Loucy (cell line): ENCODE data around the gene EPHB1.

ENCODE experiments used
- H2AFZ ChIP-seq: fragments of 200-600 bp; sonication (generic); 2 replicates; pipeline ENCODE4 v1.6.0; 2016; ENCODE audit warnings: antibody characterized with exemption, mild to moderate bottlenecking, low read length, moderate library complexity
- H3F3A ChIP-seq: fragments of 200-600 bp; 2 replicates; pipeline ENCODE4 v1.6.0; 2016; ENCODE audit warnings: antibody characterized with exemption, low read depth, mild to moderate bottlenecking
- H3K27me3 ChIP-seq: fragments of 200-600 bp; sonication (generic); 2 replicates; pipeline ENCODE4 v1.6.1; 2014; ENCODE audit warnings: low read length, mild to moderate bottlenecking; ENCODE audit not compliant: insufficient read depth, poor library complexity, severe bottlenecking
- H3K36me3 ChIP-seq: fragments of 200-600 bp; sonication (generic); 2 replicates; pipeline ENCODE4 v1.6.1; 2016; ENCODE audit warnings: low read length; ENCODE audit not compliant: insufficient read depth
- H3K4me1 ChIP-seq: fragments of 200-600 bp; sonication (generic); 2 replicates; pipeline ENCODE4 v1.5.1; 2014; ENCODE audit warnings: low read length, mild to moderate bottlenecking; ENCODE audit not compliant: insufficient read depth, poor library complexity, severe bottlenecking
- H3K4me2 ChIP-seq: fragments of 200-600 bp; sonication (generic); 2 replicates; pipeline ENCODE4 v1.6.0; 2014; ENCODE audit warnings: antibody characterized with exemption, low read length, low read depth, mild to moderate bottlenecking; ENCODE audit not compliant: poor library complexity, severe bottlenecking
- H3K4me3 ChIP-seq: fragments of 200-600 bp; sonication (generic); 2 replicates; pipeline ENCODE4 v1.5.1; 2014; ENCODE audit warnings: low read length, mild to moderate bottlenecking, mixed read lengths; ENCODE audit not compliant: poor library complexity, severe bottlenecking
- H3K79me2 ChIP-seq: fragments of 200-600 bp; sonication (generic); 2 replicates; pipeline ENCODE4 v1.6.1; 2014; ENCODE audit warnings: low read length; ENCODE audit not compliant: insufficient read depth
- H3K9ac ChIP-seq: fragments of 200-600 bp; sonication (generic); 2 replicates; pipeline ENCODE4 v1.6.0; 2014; ENCODE audit warnings: mild to moderate bottlenecking, low read depth, low read length, moderate library complexity; ENCODE audit not compliant: poor library complexity, severe bottlenecking
- H3K9me2 ChIP-seq: fragments of 200-600 bp; sonication (generic); replicated peaks from 2 replicates; pipeline ENCODE4 v1.6.1; 2016; ENCODE audit warnings: low read depth, low read length, mixed read lengths
- H3K9me3 ChIP-seq: fragments of 200-600 bp; sonication (generic); 2 replicates; pipeline ENCODE4 v1.6.1; 2014; ENCODE audit warnings: mild to moderate bottlenecking, antibody characterized with exemption, low read length, low read depth; ENCODE audit not compliant: insufficient read depth
- H4K20me1 ChIP-seq: fragments of 200-600 bp; sonication (generic); 2 replicates; pipeline ENCODE4 v1.6.0; 2014; ENCODE audit warnings: antibody characterized with exemption, low read length, mild to moderate bottlenecking; ENCODE audit not compliant: insufficient read depth, poor library complexity, severe bottlenecking
- EZH2phosphoT487 ChIP-seq: fragments of 200-600 bp; IDR thresholded peaks from 2 replicates; pipeline ENCODE4 v1.6.1; 2018; ENCODE audit warnings: antibody characterized with exemption, mild to moderate bottlenecking, moderate library complexity, borderline replicate concordance
- TF ChIP-seq, protein P1 (sequence below): fragments of 200-600 bp; sonication (generic); conservative IDR thresholded peaks from 2 replicates; pipeline ENCODE4 v1.5.1; 2014; ENCODE audit warnings: mild to moderate bottlenecking, antibody characterized with exemption, low read length

Gene EPHB1

DNA sequence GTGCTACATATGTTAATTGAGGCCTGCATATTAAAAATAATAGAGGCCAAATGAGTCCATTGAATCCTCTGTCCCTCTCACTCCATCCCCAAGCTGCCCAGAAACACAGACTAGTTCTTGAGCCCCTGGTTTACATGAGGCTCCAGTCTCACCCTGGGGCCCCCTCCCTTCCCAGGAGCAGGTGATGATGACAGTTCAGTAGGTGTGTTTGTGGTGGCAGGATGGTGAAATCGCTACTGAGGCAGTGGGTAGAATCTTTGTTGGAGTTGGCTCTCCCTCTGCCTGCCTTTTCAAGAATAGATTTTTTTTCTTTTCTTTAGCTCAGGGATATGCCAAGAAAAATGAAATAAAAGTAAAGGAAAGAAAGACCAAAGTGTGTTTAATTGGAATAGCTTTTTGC is 288.7 kb downstream of the EPHB1 start:
- Histone ChIP-seq H3K4me3 (no peak overlapping the region), H4K20me1 (no peaks in the 10 kb centered on the region), H2AFZ (no peak overlapping the region), H3K79me2 (no peaks in the 10 kb centered on the region), H3K9ac (no peak overlapping the region), H3K27me3 (no peaks in the 10 kb centered on the region), H3K4me1 (no peaks in the 10 kb centered on the region), H3K36me3 (no peaks in the 10 kb centered on the region), H3F3A (no peaks in the 10 kb centered on the region), H3K9me2 (no peaks in the 10 kb centered on the region), H3K9me3 (no peaks in the 10 kb centered on the region), H3K4me2 (no peak overlapping the region)
- TF ChIP-seq, protein P1, sequence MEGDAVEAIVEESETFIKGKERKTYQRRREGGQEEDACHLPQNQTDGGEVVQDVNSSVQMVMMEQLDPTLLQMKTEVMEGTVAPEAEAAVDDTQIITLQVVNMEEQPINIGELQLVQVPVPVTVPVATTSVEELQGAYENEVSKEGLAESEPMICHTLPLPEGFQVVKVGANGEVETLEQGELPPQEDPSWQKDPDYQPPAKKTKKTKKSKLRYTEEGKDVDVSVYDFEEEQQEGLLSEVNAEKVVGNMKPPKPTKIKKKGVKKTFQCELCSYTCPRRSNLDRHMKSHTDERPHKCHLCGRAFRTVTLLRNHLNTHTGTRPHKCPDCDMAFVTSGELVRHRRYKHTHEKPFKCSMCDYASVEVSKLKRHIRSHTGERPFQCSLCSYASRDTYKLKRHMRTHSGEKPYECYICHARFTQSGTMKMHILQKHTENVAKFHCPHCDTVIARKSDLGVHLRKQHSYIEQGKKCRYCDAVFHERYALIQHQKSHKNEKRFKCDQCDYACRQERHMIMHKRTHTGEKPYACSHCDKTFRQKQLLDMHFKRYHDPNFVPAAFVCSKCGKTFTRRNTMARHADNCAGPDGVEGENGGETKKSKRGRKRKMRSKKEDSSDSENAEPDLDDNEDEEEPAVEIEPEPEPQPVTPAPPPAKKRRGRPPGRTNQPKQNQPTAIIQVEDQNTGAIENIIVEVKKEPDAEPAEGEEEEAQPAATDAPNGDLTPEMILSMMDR: no peak
- no peak for TF ChIP-seq EZH2phosphoT487

DNA sequence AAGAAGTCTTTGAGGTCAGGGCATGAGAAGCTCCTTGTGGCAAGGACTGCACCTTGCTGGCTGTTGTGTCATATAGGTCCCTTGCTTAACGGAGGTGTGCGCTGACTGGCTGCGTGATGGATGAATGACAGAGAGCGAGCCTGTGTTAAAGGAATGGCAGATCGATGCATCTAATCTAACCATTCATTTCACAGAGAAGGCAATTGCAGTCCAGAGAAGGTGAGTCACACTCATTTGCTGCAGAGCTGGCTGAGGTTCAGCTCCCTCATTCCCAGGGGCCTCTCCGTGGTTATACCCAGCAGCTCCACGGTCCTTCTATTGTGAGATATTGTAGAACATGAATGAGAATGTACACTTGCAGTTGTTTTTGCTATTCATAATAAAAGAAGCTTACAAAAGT is 289.3 kb downstream of the EPHB1 start:
- Histone ChIP-seq H3K9me2 (no peaks in the 10 kb centered on the region), H3K4me3 (no peak overlapping the region), H3K9ac (no peak overlapping the region), H3K4me1 (no peaks in the 10 kb centered on the region), H3K27me3 (no peaks in the 10 kb centered on the region), H3K36me3 (no peaks in the 10 kb centered on the region), H4K20me1 (no peaks in the 10 kb centered on the region), H3F3A (no peaks in the 10 kb centered on the region), H2AFZ (no peak overlapping the region), H3K9me3 (no peaks in the 10 kb centered on the region), H3K79me2 (no peaks in the 10 kb centered on the region), H3K4me2 (no peak overlapping the region)
- no peak for TF ChIP-seq EZH2phosphoT487
- TF ChIP-seq, protein P1: no peak

DNA sequence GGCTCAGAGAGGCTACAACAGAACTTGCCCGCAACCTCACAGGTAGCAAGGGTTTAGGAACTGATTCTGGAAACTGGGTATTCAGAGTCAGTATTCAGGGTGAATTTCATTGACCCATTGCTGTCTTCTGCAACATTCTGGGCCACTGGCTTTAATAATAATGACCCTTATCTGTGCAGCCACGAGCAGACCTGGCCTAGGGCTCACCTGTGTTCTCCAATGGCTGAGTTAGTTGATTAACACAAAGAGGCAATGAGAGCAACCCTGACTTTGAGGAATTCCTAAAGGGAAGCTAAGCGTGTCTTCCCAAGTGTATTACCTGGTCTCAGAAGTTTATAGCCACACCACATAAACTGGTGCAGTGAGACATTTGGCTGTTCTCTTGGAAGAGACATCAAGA is 289.9 kb downstream of the EPHB1 start:
- Histone ChIP-seq H2AFZ (no peak overlapping the region), H4K20me1 (no peaks in the 10 kb centered on the region), H3F3A (no peaks in the 10 kb centered on the region), H3K9me3 (no peaks in the 10 kb centered on the region), H3K9ac (no peak overlapping the region), H3K4me2 (no peak overlapping the region), H3K9me2 (no peaks in the 10 kb centered on the region), H3K79me2 (no peaks in the 10 kb centered on the region), H3K4me3 (no peak overlapping the region), H3K36me3 (no peaks in the 10 kb centered on the region), H3K4me1 (no peaks in the 10 kb centered on the region), H3K27me3 (no peaks in the 10 kb centered on the region)
- TF ChIP-seq EZH2phosphoT487: no peak
- TF ChIP-seq, protein P1: no peak
